Measurements from ENCODE around the gene PODXL. TPM values are rescaled to one million over a fixed set of nuclear protein-coding genes. Genes with fewer than 3 reads are reported as not detected.

PODXL gene
- total RNA-seq, 4 donors from 2014 or later = 24.5 to 40.3 (median 31.3) TPM

GRCh38 chr7:131538071-131538812 lies 18.2 kb downstream of the PODXL start:
- peaks cover 27 to 73% (median 42%) of the 10 kb centered on the region in 4 donors for H3K4me1 ChIP-seq
- intact Hi-C loops (cut with DNase I) = no loop called here
- TF ChIP-seq POLR2AphosphoS5 (IDR thresholded peaks at IDR 0.05) = no peak
- TF ChIP-seq EP300 (IDR thresholded peaks at IDR 0.05) = no peak
- no peak for TF ChIP-seq POLR2A (IDR thresholded peaks at IDR 0.05; ENCODE audit: low read depth)
- no peak for TF ChIP-seq CTCF (IDR thresholded peaks at IDR 0.05)
- no peak for DNase-seq (ENCODE audit: extremely low spot score)
- H3K9me3 ChIP-seq = no peaks in the 10 kb centered on the region
- peak overlapping the region in 3 of 4 donors; percentile 1 to 50 (median 32) for H3K27ac ChIP-seq (replicated peaks in 1 of 4)
- 95% methylated on average over 11 of the region's 13 CpGs for WGBS
- H3K4me3 ChIP-seq = no peak overlapping the region
- H3K36me3 ChIP-seq = no peaks in the 10 kb centered on the region
- no peaks in the 10 kb centered on the region for H3K27me3 ChIP-seq

- Histone ChIP-seq H3K9me3 (no peaks in the 10 kb centered on the region), H3K4me1 (peaks cover 27 to 72% (median 40%) of the 10 kb centered on the region in 4 donors), H3K27ac (replicated peaks in 1 of 4) (peak overlapping the region in 2 of 4 donors; percentile 32 to 50), H3K27me3 (no peaks in the 10 kb centered on the region), H3K4me3 (no peak overlapping the region), H3K36me3 (no peaks in the 10 kb centered on the region)
- 85% methylated on average over 10 of the region's 12 CpGs for WGBS
- intact Hi-C loops (cut with DNase I) = no loop called here
- no peak for TF ChIP-seq POLR2A (IDR thresholded peaks at IDR 0.05; ENCODE audit: low read depth)
- TF ChIP-seq CTCF (IDR thresholded peaks at IDR 0.05) = no peak
- TF ChIP-seq POLR2AphosphoS5 (IDR thresholded peaks at IDR 0.05) = no peak
- no peak for TF ChIP-seq EP300 (IDR thresholded peaks at IDR 0.05)
- no peak for DNase-seq (ENCODE audit: extremely low spot score)
Measured at GRCh38 chr7:131537571-131537978, 18.9 kb downstream of the PODXL start.

DNA sequence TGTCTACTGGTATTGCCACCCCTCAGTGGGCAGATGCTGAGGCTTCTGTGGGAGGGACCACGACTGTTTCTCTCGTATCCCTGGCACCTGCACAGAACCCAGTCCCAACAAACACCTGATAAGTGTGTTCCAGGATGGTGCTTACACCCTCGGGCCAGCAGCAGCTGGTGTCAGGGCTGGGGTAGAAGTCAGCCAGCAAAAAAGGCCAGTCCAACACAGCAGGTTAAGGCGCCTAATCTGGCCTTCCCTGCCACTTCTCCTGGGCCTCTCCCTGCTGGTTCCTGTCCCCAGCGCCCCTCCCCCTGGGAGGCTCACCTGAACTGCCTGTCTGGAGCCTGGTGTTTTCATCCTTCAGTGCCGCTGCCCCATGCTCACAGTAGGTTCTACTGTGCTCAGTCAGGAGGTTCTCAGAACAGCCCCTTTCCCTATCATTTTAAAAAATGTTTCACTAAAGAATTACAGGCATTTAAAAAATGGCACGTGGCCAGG lies 20.0 kb downstream of the PODXL start:
- TF ChIP-seq POLR2AphosphoS5 (IDR thresholded peaks at IDR 0.05) = no peak
- no peak for TF ChIP-seq CTCF (IDR thresholded peaks at IDR 0.05)
- TF ChIP-seq POLR2A (IDR thresholded peaks at IDR 0.05; ENCODE audit: low read depth) = no peak
- TF ChIP-seq EP300 (IDR thresholded peaks at IDR 0.05) = no peak
- no peak overlapping the region for H3K4me3 ChIP-seq
- H3K36me3 ChIP-seq = no peaks in the 10 kb centered on the region
- no peaks in the 10 kb centered on the region for H3K27me3 ChIP-seq
- WGBS = 82% methylated on average over 7 of the region's 7 CpGs
- no peaks in the 10 kb centered on the region for H3K9me3 ChIP-seq
- intact Hi-C loops (cut with DNase I) = no loop called here
- H3K27ac ChIP-seq (replicated peaks in 1 of 4) = peak overlapping the region in 1 of 4 donors; percentile 3
- DNase-seq (ENCODE audit: extremely low spot score) = no peak
- peaks cover 21 to 72% (median 34%) of the 10 kb centered on the region in 4 donors for H3K4me1 ChIP-seq

GRCh38 chr7:131533566-131534561 lies 22.6 kb downstream of the PODXL start:
- no peak for TF ChIP-seq EP300 (IDR thresholded peaks at IDR 0.05)
- no peak for TF ChIP-seq CTCF (IDR thresholded peaks at IDR 0.05)
- TF ChIP-seq POLR2A (IDR thresholded peaks at IDR 0.05; ENCODE audit: low read depth) = no peak
- no peak for TF ChIP-seq POLR2AphosphoS5 (IDR thresholded peaks at IDR 0.05)
- no peak overlapping the region for H3K4me3 ChIP-seq
- intact Hi-C loops (cut with DNase I) = no loop called here
- H3K9me3 ChIP-seq = no peaks in the 10 kb centered on the region
- H3K27ac ChIP-seq (replicated peaks in 1 of 4) = peak overlapping the region; percentile 5 to 60 (median 48)
- no peaks in the 10 kb centered on the region for H3K27me3 ChIP-seq
- no peaks in the 10 kb centered on the region for H3K36me3 ChIP-seq
- WGBS = 88% methylated on average over 14 of the region's 15 CpGs
- peaks cover 5 to 60% (median 13%) of the 10 kb centered on the region in 4 donors for H3K4me1 ChIP-seq
- DNase-seq (ENCODE audit: extremely low spot score) = no peak

All from esophagus muscularis mucosa (tissue), 4 donors.